ENCODE measurements around the gene BEND6.

Gene BEND6

GRCh38 chr6:56938649-56939191 lies 16.2 kb upstream of the BEND6 start:
- peak overlapping the region in 3 of 21 experiments; percentile 23 to 73 (median 40) for H3K27ac ChIP-seq
- no peak overlapping the region for H3K4me3 ChIP-seq

- Histone ChIP-seq H3K4me3 (no peak overlapping the region), H3K27ac (no peak overlapping the region)
These were observed 14.4 kb upstream of the BEND6 start for GRCh38 chr6:56940463-56940862.

DNA sequence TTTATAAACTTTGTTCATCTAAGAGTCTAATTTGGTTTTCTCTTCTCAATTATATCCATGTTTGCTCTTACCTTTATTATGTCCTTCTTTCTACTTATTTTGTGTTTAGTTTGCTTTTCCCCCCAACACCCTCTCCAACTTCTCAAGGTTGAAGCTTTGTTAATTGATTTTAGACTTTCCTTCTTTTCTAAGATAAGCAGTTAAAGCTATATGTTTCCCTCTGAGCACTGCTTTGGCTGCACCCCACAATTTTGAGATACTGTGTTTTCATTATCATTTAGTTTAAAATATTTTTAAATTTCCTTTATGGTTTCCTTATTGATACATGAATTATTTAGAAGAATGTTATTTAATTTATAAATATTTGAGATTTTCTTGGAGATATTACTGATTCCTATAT lies 13.9 kb upstream of the BEND6 start:
- H3K27ac ChIP-seq: no peak overlapping the region
- no peak overlapping the region for H3K4me3 ChIP-seq

DNA sequence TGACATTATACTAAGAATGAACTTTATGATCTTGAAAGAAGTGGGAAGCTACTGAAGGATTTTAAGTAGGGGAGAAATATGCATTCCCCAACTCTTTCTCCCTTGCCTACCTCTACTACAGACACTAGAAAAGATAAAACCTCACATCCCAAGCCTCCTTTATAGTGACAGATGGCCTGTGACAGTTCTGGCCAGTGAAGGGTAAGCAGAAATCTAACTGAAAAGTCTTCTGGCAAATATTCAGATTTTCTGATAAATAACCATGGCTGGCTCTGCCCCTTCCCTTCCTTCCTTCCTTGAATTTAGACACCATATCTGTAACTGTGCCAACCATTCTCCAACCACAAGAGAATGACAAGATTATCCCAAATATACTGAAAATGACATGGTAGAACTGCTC lies 10.2 kb upstream of the BEND6 start:
- no peak overlapping the region for H3K27ac ChIP-seq
- no peak overlapping the region for H3K4me3 ChIP-seq

DNA sequence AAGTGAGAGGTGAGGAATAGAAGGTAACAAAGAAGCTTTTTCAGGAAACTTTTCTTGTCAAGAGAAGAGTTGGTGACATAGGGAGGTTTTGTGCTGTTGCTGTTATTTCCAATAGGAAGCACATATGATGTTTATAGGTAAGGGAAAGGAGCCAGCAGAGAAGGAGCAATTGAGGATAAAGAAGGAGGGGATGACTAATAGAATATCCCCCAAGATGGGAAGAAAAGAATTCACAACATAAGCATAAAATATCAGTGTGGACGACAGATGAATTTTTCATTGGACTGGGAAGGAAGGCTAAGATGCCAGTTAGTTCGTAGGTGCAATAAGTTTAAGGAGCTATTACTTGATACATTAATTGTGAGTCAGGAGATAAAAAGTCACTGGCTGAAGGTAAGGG lies 8.5 kb upstream of the BEND6 start:
- H3K4me3 ChIP-seq: no peak overlapping the region
- no peak overlapping the region for H3K27ac ChIP-seq

GRCh38 chr6:56947924-56948323 lies 7.0 kb upstream of the BEND6 start:
- Histone ChIP-seq H3K27ac (no peak overlapping the region), H3K4me3 (no peak overlapping the region)

GRCh38 chr6:56949265-56949664 lies 5.6 kb upstream of the BEND6 start:
- no peak overlapping the region for H3K27ac ChIP-seq
- no peak overlapping the region for H3K4me3 ChIP-seq

- Histone ChIP-seq H3K4me3 (no peak overlapping the region), H3K27ac (no peak overlapping the region)
These were observed 4.9 kb upstream of the BEND6 start for GRCh38 chr6:56949925-56950495.

- Histone ChIP-seq H3K4me3 (no peak overlapping the region), H3K27ac (no peak overlapping the region)
These were observed 3.7 kb upstream of the BEND6 start for GRCh38 chr6:56951049-56951831.

GRCh38 chr6:56953597-56954402 lies 1.1 kb upstream of the BEND6 start:
- H3K4me3 ChIP-seq: peak overlapping the region; percentile 39 to 62 (median 51)
- peak overlapping the region in 18 of 21 experiments; percentile 9 to 83 (median 64) for H3K27ac ChIP-seq

GRCh38 chr6:56955171-56956155 lies 556 bp downstream of the BEND6 start:
- peak overlapping the region in 14 of 21 experiments; percentile 9 to 83 (median 60) for H3K27ac ChIP-seq
- peak overlapping the region; percentile 39 to 62 (median 51) for H3K4me3 ChIP-seq

DNA sequence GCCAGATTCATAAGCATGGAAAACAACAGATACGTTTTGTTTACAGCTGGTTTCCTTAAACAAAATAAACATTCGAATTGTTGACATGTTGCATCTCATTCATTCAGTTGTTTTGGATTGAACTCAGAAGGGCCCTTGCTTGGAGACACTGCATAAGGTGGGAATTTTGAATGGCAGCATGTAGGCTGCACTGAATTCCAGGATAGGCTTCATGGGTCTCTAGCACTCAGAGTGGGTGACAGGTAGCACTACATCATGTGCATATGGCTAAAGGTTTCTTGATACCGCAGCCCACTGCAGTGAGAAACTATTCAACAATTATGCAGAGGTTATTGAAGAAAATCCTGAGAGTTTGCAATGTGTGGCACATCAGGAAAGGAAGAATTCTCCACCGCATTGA lies 1.6 kb downstream of the BEND6 start:
- Histone ChIP-seq H3K4me3 (no peak overlapping the region), H3K27ac (no peak overlapping the region)

DNA sequence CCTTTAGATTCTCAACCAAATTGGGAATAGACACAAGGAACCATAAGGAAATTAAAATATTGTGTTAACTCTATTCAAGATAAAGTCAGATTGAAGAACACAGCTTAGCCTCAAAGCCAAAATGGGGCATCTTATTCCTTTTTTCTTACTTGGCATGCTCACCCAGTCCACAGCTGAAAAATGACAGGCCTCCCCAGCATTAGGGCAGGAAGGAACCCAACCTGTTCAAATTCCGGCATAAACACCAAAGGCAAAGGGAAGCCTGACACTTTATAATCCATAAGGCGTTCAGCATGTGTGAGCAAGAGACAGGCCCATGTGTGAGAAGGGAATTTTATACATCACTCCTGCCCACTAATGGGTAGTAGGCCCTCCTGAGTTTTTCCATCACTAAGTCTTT lies 2.9 kb downstream of the BEND6 start:
- no peak overlapping the region for H3K4me3 ChIP-seq
- no peak overlapping the region for H3K27ac ChIP-seq

- peak overlapping the region in 2 of 21 experiments; percentile 2 to 18 for H3K27ac ChIP-seq
- no peak overlapping the region for H3K4me3 ChIP-seq
These were observed 3.6 kb downstream of the BEND6 start for GRCh38 chr6:56958481-56958880.

DNA sequence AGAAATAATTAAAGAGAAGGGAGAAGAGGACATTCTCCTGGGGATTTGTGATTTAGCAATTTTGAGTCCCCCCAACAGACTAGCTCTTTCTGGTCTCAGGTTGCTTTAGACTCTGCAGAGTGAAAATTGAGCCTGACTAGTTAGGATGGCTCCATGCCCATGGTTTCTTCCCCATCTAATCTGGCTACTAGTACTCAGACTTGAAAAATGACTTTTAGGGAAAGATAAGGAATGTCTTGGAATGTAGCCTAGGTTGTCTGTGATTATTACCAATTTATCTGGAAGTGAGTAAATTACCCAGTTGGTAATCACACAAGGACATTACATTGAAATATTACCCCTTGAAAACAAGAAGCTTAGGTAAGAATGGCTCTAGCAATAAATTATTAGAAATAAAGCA lies 4.2 kb downstream of the BEND6 start:
- peak overlapping the region in 3 of 21 experiments; percentile 2 to 32 (median 18) for H3K27ac ChIP-seq

DNA sequence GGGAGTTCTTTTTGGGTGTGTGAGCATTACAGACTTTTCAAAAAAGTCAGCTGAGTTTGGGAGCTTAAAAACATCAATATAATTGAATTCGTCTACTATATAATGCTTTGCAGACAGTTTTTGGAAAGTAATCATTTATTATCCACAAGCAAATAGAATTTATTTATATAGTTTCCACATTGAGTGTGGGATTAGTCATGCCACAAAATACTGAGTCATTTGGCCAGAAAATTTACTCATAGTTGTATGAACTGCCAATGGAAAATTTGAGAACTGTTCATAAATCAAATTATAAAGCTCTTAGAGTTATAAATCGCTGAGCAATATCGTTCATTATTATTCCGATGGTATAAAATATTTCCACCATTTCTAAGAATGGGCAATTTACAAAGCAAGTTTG lies 5.0 kb downstream of the BEND6 start:
- Histone ChIP-seq H3K4me3 (no peak overlapping the region), H3K27ac (no peak overlapping the region)

More for the DNA sequence above, 4.2 kb downstream of the BEND6 start:
- no peak overlapping the region for H3K4me3 ChIP-seq

DNA sequence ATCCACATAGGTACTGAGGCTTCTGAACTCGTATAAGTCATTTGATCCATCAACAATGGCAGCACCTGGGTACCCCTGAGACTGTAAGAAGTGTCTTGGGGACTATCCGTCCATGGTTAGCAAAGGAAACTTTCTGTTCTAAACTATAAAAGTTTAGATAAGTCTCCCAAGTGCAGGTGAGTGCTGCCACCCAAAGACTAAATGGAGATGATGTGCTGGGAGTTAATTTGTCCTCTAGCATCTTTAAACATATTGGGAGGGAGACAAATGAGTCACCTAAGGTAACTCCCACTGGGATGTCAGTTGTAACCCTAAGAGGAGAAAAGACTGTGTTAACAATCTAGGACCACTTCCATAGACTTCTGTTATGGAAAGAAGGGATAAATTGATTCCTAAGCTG lies 6.2 kb downstream of the BEND6 start:
- Histone ChIP-seq H3K4me3 (no peak overlapping the region), H3K27ac (peak overlapping the region in 1 of 21 experiments; percentile 20)

GRCh38 chr6:56962441-56962840 lies 7.5 kb downstream of the BEND6 start:
- no peak overlapping the region for H3K4me3 ChIP-seq
- no peak overlapping the region for H3K27ac ChIP-seq

DNA sequence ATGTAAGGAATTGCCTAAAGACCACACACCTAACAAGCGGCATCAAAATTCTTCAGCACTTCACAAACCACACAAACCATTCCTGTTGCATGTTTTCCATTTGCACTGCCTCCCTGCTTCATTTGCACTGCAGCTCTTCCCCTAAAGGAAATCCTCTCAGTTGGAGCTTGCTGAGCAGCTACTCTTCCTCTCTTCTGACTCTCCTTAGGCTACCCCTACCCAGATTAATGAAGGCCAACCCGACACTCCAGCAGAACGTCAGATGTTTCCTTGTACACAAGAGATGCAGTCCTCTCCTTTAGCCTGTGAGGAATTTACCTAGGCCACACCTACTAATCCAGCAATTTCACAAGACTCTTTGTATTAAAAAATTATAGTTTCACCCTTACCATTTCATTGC lies 8.1 kb downstream of the BEND6 start:
- Histone ChIP-seq H3K4me3 (no peak overlapping the region), H3K27ac (no peak overlapping the region)

Measured in skin epidermis (tissue), 12 donors.